Right lobe of liver (tissue), 6 donors: ENCODE measurements around the gene HERPUD1. TPM values are rescaled to one million over a fixed set of nuclear protein-coding genes. Genes with fewer than 3 reads are reported as not detected.

ENCODE experiments used
- ATAC-seq, 4 donors: fragments of 200-7000 bp; cut with Tn5 transposase; one replicate each; pipeline ENCODE4 v1.9.1; 2020; ENCODE audit warnings: mild to moderate bottlenecking in 4 of 4, moderate library complexity in 4 of 4
- DNase-seq, 3 donors: peaks; one replicate each; pipeline ENCODE4 v3.0.0-alpha.2; 2020
- H3K27ac ChIP-seq, 3 donors: fragments of 200-600 bp; one replicate each; pipeline ENCODE4 v1.8.0; 2022
- H3K27me3 ChIP-seq, 2 donors: fragments of 200-600 bp; one replicate each; pipeline ENCODE4 v1.8.0; 2022
- H3K36me3 ChIP-seq, 4 donors: fragments of 200-600 bp; sonication (generic) in 1 of 4; one replicate each; pipeline versions ENCODE4 v1.5.1 to v1.8.0; 2017 to 2022; ENCODE audit warnings: control low read depth in 1 of 4
- H3K4me1 ChIP-seq, 4 donors: fragments of 200-600 bp; sonication (generic) in 1 of 4; one replicate each; pipeline versions ENCODE4 v1.5.1 to v1.8.0; 2017 to 2022; ENCODE audit warnings: control low read depth in 1 of 4
- H3K4me3 ChIP-seq, 3 donors: fragments of 200-600 bp; one replicate each; pipeline ENCODE4 v1.8.0; 2022
- H3K9me3 ChIP-seq, 4 donors: fragments of 200-600 bp; sonication (generic) in 1 of 4; one replicate each; pipeline versions ENCODE4 v1.5.1 to v1.8.0; 2017 to 2022; ENCODE audit warnings: control low read depth in 1 of 4
- POLR2A ChIP-seq: fragments of 450-650 bp; IDR thresholded peaks from one replicate; pipeline ENCODE4 v1.6.1; 2017; ENCODE audit warnings: antibody characterized with exemption, mild to moderate bottlenecking
- WGBS: methylation state at CpG from one replicate; pipeline ENCODE4 v1.1.6; 2018; ENCODE audit warnings: low coverage, low lambda C conversion rate; ENCODE audit not compliant: insufficient coverage; ENCODE audit errors: missing lambda C conversion rate; 5-methylcytosine and 5-hydroxymethylcytosine counted together
- intact Hi-C, 2 donors: fragments of 100-400 bp; cut with DNase I; formaldehyde crosslinking; loops; one replicate each; pipeline versions ENCODE4 v1.11.2 to v1.14.1; 2022
- total RNA-seq, 6 experiments: library from RNA; depleted of rRNA in 2 of 6; stranded (reverse); fragments of >200 nt in 2 of 6; fragmentation: NEBNext Ultra II Directional in 3 of 6; extraction: Animal tissue kit (Norgen Biotek cat#: 25700) in 3 of 6; gene quantifications; one replicate each; pipeline versions ENCODE4 v1.1.0 to v1.2.4, GENCODE V29; 2016 to 2023
- TF ChIP-seq, protein P1 (sequence below), 4 donors: fragments of 200-600 bp in 3 of 4; fragments of 450-650 bp in 1 of 4; IDR thresholded peaks; one replicate each; pipeline versions ENCODE4 v1.5.1 to v1.8.0; 2016 to 2022; ENCODE audit warnings: antibody characterized with exemption in 4 of 4, mild to moderate bottlenecking in 2 of 4
- donor health status: DM: no; HTN: yes; CAD: no.
- donor health status: DM: no; HTN: no; CAD: no.
- donor health status: DM: no; HTN: no; CAD: no.
- donor health status: DM: no; HTN: yes; CAD: no.
- donor health status: DM: no; HTN: yes; CAD: no.

The HERPUD1 gene
- total RNA-seq, 6 experiments from 2014 or later, result 103 to 185 (median 133) TPM

DNA sequence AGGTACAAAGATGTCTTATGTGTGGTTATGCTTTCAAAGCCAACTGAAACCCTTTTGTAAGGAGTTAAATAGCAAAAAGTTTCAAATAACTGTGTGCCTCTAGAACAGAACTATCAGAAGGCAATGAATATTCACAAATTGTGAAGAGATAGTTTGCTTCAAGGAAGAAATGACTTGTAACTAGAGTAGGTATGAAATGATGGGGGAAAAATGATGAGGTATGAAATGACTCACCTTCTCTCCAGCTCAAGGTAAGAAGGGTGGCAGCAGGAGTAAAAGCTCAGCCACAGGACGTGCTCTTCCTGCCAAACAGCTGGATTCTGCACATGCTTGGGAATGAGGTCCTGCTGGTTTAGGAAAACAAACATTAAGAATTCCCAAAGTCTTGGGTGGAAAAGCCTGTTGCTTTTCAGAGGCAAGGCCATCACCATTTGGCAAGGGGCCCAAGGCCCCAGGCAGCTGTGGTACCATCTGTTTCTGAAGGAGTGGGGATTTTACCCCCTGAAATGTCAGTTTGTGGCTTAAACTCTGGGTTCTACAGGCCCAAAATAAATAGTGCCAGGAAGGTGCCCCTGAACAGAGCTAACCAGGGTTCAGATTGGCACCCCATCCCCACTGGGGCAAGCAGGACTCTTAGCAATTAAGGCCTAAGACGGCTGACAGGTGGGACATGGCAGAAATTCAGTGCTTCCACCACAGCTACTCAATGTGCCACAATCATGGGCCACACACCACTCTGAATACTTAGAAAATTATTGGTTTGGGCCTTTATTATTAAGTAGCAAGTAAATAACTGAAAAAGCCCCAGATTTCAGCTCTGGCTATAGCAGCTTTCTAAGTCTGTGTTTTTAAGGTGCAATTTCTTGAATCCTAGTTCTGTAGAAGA lies 13.3 kb downstream of the HERPUD1 start:
- intact Hi-C loops, result no loop called here
- Histone ChIP-seq H3K27me3 (no peaks in the 10 kb centered on the region), H3K4me1 (peaks cover 0 to 10% (median 5%) of the 10 kb centered on the region in 4 donors), H3K9me3 (no peaks in the 10 kb centered on the region), H3K36me3 (peaks cover 31 to 61% (median 45%) of the 10 kb centered on the region in 4 donors), H3K27ac (peak overlapping the region in 1 of 3 donors; percentile 2), H3K4me3 (no peak overlapping the region)
- ATAC-seq, result peak in 2 of 4 donors; percentile 8 to 15
- WGBS, result 50% methylated on average over 1 of the region's 2 CpGs
- TF ChIP-seq, protein P1, sequence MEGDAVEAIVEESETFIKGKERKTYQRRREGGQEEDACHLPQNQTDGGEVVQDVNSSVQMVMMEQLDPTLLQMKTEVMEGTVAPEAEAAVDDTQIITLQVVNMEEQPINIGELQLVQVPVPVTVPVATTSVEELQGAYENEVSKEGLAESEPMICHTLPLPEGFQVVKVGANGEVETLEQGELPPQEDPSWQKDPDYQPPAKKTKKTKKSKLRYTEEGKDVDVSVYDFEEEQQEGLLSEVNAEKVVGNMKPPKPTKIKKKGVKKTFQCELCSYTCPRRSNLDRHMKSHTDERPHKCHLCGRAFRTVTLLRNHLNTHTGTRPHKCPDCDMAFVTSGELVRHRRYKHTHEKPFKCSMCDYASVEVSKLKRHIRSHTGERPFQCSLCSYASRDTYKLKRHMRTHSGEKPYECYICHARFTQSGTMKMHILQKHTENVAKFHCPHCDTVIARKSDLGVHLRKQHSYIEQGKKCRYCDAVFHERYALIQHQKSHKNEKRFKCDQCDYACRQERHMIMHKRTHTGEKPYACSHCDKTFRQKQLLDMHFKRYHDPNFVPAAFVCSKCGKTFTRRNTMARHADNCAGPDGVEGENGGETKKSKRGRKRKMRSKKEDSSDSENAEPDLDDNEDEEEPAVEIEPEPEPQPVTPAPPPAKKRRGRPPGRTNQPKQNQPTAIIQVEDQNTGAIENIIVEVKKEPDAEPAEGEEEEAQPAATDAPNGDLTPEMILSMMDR (IDR thresholded peaks at IDR 0.05), result no peak
- TF ChIP-seq POLR2A, result no peak
- no peak for DNase-seq

DNA sequence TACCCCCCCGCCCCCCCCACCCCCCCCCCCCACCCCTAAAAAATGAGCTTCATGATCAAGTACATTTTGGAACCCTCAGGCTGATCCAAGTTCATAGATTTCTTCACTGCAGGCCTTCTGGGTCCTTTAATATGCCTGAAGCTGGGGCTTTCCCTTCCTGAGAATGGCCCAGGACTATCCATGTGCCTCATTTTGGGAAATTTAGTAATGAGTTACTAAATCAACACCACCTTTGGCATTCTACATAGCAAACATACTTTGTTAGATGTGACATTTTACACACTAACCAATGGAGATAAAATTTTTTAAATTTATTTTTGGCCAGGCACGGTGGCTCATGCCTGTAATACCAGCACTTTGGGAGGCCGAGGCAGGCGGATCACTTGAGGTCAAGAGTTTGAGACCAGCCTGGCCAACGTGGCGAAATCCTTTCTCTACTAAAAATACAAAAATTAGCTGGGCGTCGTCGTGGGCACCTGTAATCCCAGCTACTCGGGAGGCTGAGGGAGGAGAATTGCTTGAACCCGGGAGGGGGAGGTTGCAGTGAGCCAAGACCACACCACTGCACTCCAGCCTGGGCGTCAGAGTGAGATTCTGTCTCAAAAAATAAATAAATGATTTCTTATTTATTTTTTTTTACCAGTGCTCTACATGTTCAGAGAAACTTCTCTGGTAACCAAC lies 14.0 kb downstream of the HERPUD1 start:
- peaks cover 0 to 10% (median 5%) of the 10 kb centered on the region in 4 donors for H3K4me1 ChIP-seq
- ATAC-seq, result peak; percentile 7 to 46 (median 14)
- no peaks in the 10 kb centered on the region for H3K9me3 ChIP-seq
- intact Hi-C loops, result no loop called here
- DNase-seq, result no peak
- no peaks in the 10 kb centered on the region for H3K27me3 ChIP-seq
- H3K36me3 ChIP-seq, result peaks cover 25 to 53% (median 39%) of the 10 kb centered on the region in 4 donors
- no peak for TF ChIP-seq POLR2A
- TF ChIP-seq, protein P1 (IDR thresholded peaks at IDR 0.05), result no peak
- H3K4me3 ChIP-seq, result no peak overlapping the region
- 52% methylated on average over 7 of the region's 12 CpGs for WGBS
- H3K27ac ChIP-seq, result no peak overlapping the region

DNA sequence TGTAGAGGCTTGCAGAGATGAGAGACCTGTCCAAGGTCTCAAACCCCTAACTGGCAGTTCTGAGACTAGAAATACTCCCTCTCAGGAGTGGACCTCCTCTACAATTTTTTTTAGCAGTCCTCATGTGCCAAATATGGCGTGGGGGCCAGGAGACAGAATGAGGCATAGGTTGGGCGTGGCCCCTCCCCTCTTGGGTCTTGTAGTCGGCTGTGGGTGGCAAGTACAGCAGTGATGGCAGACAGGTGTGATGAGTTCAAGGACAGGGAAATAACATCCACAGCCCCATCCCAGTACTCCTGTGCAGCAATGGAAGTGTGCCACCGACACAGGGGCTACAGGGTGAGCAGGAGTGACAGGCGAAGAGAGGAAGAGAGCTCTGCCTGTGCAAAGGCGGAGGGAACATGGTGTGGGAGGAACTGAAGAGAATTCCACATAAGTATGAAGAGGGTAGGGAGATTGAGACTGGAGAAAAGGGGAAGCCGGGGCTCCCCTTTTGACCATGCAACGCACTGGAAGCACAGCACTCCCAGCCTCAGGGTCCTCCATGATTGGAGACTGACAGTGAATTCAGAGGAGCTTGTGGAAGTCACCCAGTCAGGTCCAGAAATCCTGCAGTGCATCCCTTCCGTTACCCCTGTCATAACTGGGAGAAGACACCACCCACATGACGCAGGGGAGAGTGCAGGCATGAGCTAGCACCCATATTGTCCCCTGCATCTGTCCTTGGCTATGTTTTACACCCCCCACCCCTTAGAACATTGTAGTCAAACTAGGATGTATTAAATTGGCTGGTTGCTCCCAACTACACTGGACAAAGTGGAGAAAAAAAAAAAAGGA lies 15.0 kb downstream of the HERPUD1 start:
- Histone ChIP-seq H3K27me3 (no peaks in the 10 kb centered on the region), H3K27ac (no peak overlapping the region), H3K9me3 (no peaks in the 10 kb centered on the region), H3K4me1 (peaks cover 0 to 10% (median 5%) of the 10 kb centered on the region in 4 donors), H3K36me3 (peaks cover 18 to 43% (median 31%) of the 10 kb centered on the region in 4 donors), H3K4me3 (no peak overlapping the region)
- ATAC-seq (peak in 3 of 4 donors; percentile 1 to 21 (median 2)), DNase-seq (no peak)
- WGBS, result 78% methylated on average over 7 of the region's 10 CpGs
- intact Hi-C loops, result no loop called here
- TF ChIP-seq, protein P1 (IDR thresholded peaks at IDR 0.05), result no peak

DNA sequence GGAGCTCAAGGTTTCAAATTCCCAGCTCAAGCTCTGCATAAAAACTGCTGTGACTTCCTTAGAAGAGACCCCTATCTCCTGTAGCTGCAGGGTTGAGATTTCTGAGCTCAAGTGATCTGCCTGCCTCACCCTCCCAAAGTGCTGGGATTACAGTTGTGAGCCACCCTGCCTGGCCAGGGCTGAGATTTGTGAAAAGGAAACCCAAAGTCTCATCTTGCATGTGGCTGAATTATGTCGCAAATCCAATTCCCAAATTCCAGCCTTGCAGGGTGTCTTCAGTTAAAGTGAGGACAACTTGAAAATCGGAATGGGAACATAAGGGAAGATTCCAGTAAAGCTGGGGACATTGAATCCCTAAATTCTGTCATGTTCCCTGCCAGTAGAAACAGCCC lies 15.7 kb downstream of the HERPUD1 start:
- no peak overlapping the region for H3K27ac ChIP-seq
- no peaks in the 10 kb centered on the region for H3K27me3 ChIP-seq
- DNase-seq, result no peak
- intact Hi-C loops, result no loop called here
- WGBS, result 78% methylated on average over 2 of the region's 2 CpGs
- H3K9me3 ChIP-seq, result no peaks in the 10 kb centered on the region
- peak in 1 of 4 donors; percentile 2 for ATAC-seq
- H3K4me3 ChIP-seq, result no peak overlapping the region
- peaks cover 16 to 37% (median 27%) of the 10 kb centered on the region in 4 donors for H3K36me3 ChIP-seq
- no peak for TF ChIP-seq POLR2A
- TF ChIP-seq, protein P1 (IDR thresholded peaks at IDR 0.05), result no peak
- H3K4me1 ChIP-seq, result peaks cover 0 to 10% (median 5%) of the 10 kb centered on the region in 4 donors
